Suprapubic skin (tissue), 3 donors: ENCODE data around the gene MMAA.

Experiments
- EP300 ChIP-seq: sonication (generic); formaldehyde crosslinking; IDR thresholded peaks from one replicate; pipeline ENCODE4 v1.6.1; 2017; ENCODE audit warnings: antibody characterized with exemption
- TF ChIP-seq, protein P1 (sequence below), 2 donors: fragments of 200-600 bp in 1 of 2; fragments of 450-650 bp in 1 of 2; sonication (generic) in 1 of 2; IDR thresholded peaks; one replicate each; pipeline ENCODE4 v1.5.1; 2016 to 2019; ENCODE audit warnings: antibody characterized with exemption in 2 of 2, mild to moderate bottlenecking in 1 of 2, moderate library complexity in 1 of 2

DNA sequence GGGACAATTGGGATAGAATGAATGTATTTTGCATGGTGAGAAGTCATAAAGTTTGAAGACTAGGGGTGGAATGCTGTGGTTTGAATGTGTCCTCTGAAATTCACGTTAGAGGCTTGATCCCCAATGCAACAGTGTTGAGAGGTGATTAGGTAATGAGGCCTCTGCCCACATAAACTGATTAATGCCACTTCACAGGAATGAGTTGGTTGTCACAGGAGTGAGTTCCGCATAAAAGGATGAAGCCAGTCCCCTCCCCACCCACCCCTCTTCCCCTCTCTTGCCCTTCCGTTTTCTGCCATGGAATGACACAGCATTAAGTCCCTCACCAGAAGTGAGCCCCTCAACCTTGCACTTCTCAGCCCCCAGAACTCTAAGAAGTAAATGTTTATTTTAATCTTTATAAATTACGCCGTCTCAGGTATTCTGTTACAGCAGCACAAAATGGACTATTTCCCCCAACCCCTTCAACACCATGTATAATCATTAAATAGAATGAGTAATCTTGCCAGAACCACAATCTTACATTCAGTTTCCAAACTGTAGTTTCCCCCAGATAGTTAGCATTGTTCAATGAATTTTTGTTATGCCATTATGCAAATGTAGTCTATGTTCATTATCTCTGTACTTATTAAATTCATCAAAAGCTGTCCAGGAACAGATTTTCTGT, 5.5 kb upstream of the MMAA start:
- TF ChIP-seq EP300 = no peak
- TF ChIP-seq, protein P1, sequence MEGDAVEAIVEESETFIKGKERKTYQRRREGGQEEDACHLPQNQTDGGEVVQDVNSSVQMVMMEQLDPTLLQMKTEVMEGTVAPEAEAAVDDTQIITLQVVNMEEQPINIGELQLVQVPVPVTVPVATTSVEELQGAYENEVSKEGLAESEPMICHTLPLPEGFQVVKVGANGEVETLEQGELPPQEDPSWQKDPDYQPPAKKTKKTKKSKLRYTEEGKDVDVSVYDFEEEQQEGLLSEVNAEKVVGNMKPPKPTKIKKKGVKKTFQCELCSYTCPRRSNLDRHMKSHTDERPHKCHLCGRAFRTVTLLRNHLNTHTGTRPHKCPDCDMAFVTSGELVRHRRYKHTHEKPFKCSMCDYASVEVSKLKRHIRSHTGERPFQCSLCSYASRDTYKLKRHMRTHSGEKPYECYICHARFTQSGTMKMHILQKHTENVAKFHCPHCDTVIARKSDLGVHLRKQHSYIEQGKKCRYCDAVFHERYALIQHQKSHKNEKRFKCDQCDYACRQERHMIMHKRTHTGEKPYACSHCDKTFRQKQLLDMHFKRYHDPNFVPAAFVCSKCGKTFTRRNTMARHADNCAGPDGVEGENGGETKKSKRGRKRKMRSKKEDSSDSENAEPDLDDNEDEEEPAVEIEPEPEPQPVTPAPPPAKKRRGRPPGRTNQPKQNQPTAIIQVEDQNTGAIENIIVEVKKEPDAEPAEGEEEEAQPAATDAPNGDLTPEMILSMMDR (IDR thresholded peaks at IDR 0.05) = no peak
